Endothelial cell of umbilical vein (primary cell): ENCODE results near the gene DRP2.

Experiments used
- POLR2A ChIP-seq: IDR thresholded peaks from 2 replicates; pipeline ENCODE4 v1.6.1; 2012; ENCODE audit warnings: low read depth, mild to moderate bottlenecking, control low read depth, low read length
- POLR2AphosphoS5 ChIP-seq: IDR thresholded peaks from 2 replicates; pipeline ENCODE4 v1.6.1; 2012; ENCODE audit warnings: low read depth, mild to moderate bottlenecking, control low read depth, low read length, moderate library complexity; ENCODE audit not compliant: insufficient read depth
- TF ChIP-seq, protein P1 (sequence below), 2 donors: IDR thresholded peaks; 1 replicate in 1 of 2; 2 replicates in 1 of 2; pipeline ENCODE4 v1.5.1; 2011; ENCODE audit warnings: low read length in 2 of 2, mild to moderate bottlenecking in 2 of 2, moderate library complexity in 2 of 2, control low read depth in 1 of 2, inconsistent platforms in 1 of 2, low read depth in 1 of 2; ENCODE audit not compliant: insufficient read depth in 1 of 2; ENCODE audit errors: extremely low read depth in 1 of 2

DNA sequence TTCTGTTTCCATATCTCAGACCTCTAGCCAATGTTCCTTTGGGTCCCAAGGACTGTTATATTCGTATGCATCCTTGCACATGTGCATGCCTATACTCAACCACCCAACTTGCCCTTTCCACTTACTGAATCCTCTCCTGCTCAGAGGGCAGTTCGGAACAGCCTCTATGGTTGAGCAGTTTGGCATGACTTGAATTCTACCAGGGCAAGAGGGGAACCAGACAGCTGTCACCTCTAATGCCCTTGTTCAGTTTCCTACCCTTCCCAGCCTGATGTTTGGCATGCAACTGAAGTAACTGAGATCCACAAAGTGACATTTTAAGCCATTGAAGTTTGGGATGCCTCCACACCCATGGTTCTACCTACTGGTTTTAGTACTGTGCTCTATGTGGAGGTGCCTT lies 17.5 kb downstream of the DRP2 start:
- TF ChIP-seq POLR2AphosphoS5 (no peak), POLR2A (no peak)
- TF ChIP-seq, protein P1, sequence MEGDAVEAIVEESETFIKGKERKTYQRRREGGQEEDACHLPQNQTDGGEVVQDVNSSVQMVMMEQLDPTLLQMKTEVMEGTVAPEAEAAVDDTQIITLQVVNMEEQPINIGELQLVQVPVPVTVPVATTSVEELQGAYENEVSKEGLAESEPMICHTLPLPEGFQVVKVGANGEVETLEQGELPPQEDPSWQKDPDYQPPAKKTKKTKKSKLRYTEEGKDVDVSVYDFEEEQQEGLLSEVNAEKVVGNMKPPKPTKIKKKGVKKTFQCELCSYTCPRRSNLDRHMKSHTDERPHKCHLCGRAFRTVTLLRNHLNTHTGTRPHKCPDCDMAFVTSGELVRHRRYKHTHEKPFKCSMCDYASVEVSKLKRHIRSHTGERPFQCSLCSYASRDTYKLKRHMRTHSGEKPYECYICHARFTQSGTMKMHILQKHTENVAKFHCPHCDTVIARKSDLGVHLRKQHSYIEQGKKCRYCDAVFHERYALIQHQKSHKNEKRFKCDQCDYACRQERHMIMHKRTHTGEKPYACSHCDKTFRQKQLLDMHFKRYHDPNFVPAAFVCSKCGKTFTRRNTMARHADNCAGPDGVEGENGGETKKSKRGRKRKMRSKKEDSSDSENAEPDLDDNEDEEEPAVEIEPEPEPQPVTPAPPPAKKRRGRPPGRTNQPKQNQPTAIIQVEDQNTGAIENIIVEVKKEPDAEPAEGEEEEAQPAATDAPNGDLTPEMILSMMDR (IDR thresholded peaks at IDR 0.05; ENCODE audit: extremely low read depth in 1 of 2, insufficient read depth in 1 of 2, low read depth in 1 of 2, low read length in 2 of 2), result no peak
